MM.1S (cell line): ENCODE results near the gene CTSD.

Source experiments
- DNase-seq: peaks from one replicate; pipeline ENCODE4 v3.0.0-alpha.2; 2015
- H2AFZ ChIP-seq: fragments of 300-600 bp; sonication (generic); 2 replicates; pipeline ENCODE4 v1.6.0; 2016; ENCODE audit warnings: antibody characterized with exemption, low read length
- H3F3A ChIP-seq: fragments of 300-600 bp; sonication (generic); 2 replicates; pipeline ENCODE4 v1.6.1; 2016; ENCODE audit warnings: mild to moderate bottlenecking, antibody characterized with exemption, low read length, moderate library complexity, mixed read lengths; ENCODE audit not compliant: insufficient read depth
- H3K27ac ChIP-seq: fragments of 300-600 bp; sonication (generic); 2 replicates; pipeline ENCODE4 v1.5.1; 2016; ENCODE audit warnings: mild to moderate bottlenecking, low read length
- H3K27me3 ChIP-seq: fragments of 300-600 bp; sonication (generic); replicated peaks from 2 replicates; pipeline ENCODE4 v1.6.0; 2016; ENCODE audit warnings: low read length; ENCODE audit not compliant: insufficient read depth
- H3K36me3 ChIP-seq: fragments of 300-600 bp; sonication (generic); replicated peaks from 2 replicates; pipeline ENCODE4 v1.6.1; 2016; ENCODE audit warnings: mild to moderate bottlenecking, low read length, mixed read lengths; ENCODE audit not compliant: insufficient read depth
- H3K4me1 ChIP-seq: fragments of 300-600 bp; sonication (generic); 2 replicates; pipeline ENCODE4 v1.6.1; 2016; ENCODE audit warnings: low read length, mixed read lengths
- H3K4me2 ChIP-seq: fragments of 300-600 bp; sonication (generic); 2 replicates; pipeline ENCODE4 v1.6.0; 2016; ENCODE audit warnings: low read depth, low read length
- H3K4me3 ChIP-seq: fragments of 300-600 bp; sonication (generic); 2 replicates; pipeline ENCODE4 v1.5.1; 2016; ENCODE audit warnings: low read length, mixed read lengths
- H3K79me2 ChIP-seq: fragments of 300-600 bp; sonication (generic); 2 replicates; pipeline ENCODE4 v1.6.1; 2016; ENCODE audit warnings: mixed run types, low read length, mixed read lengths
- H3K9ac ChIP-seq: fragments of 300-600 bp; sonication (generic); 2 replicates; pipeline ENCODE4 v1.6.1; 2016; ENCODE audit warnings: low read length, mixed read lengths
- H3K9me2 ChIP-seq: fragments of 300-600 bp; sonication (generic); replicated peaks from 2 replicates; pipeline ENCODE4 v1.6.1; 2016; ENCODE audit warnings: mild to moderate bottlenecking, low read length, mixed read lengths; ENCODE audit not compliant: insufficient read depth
- H3K9me3 ChIP-seq: fragments of 300-600 bp; sonication (generic); replicated peaks from 2 replicates; pipeline ENCODE4 v1.6.1; 2016; ENCODE audit warnings: mild to moderate bottlenecking, low read length, mixed read lengths; ENCODE audit not compliant: insufficient read depth
- H4K20me1 ChIP-seq: fragments of 300-600 bp; sonication (generic); 2 replicates; pipeline ENCODE4 v1.6.1; 2016; ENCODE audit warnings: mild to moderate bottlenecking, low read length, moderate library complexity, mixed read lengths; ENCODE audit not compliant: insufficient read depth
- CTCF ChIP-seq: fragments of 300-600 bp; sonication (generic); IDR thresholded peaks from 2 replicates; pipeline ENCODE4 v1.5.1; 2016; ENCODE audit warnings: antibody characterized with exemption, low read length, mixed read lengths
- EZH2 ChIP-seq: fragments of 300-600 bp; sonication (generic); optimal IDR thresholded peaks from 2 replicates; pipeline ENCODE3; 2017; ENCODE audit warnings: low read depth, mild to moderate bottlenecking, antibody characterized with exemption, low read length, mixed read lengths
- EZH2phosphoT487 ChIP-seq: fragments of 300-600 bp; sonication (generic); IDR thresholded peaks from 2 replicates; pipeline ENCODE4 v1.6.1; 2018; ENCODE audit warnings: antibody characterized with exemption, low read length

Gene CTSD

GRCh38 chr11:1745701-1746320 is 17.9 kb downstream of the CTSD start:
- H3F3A ChIP-seq: no peaks in the 10 kb centered on the region
- H3K9ac ChIP-seq: no peak overlapping the region
- no peaks in the 10 kb centered on the region for H3K4me1 ChIP-seq
- H3K36me3 ChIP-seq: no peaks in the 10 kb centered on the region
- H3K9me3 ChIP-seq: no peaks in the 10 kb centered on the region
- TF ChIP-seq EZH2: no peak
- TF ChIP-seq CTCF: no peak
- TF ChIP-seq EZH2phosphoT487: no peak
- H3K27me3 ChIP-seq: peaks cover 46% of the 10 kb centered on the region
- no peaks in the 10 kb centered on the region for H3K79me2 ChIP-seq
- no peak overlapping the region for H2AFZ ChIP-seq
- no peak overlapping the region for H3K4me3 ChIP-seq
- no peaks in the 10 kb centered on the region for H4K20me1 ChIP-seq
- H3K9me2 ChIP-seq: no peaks in the 10 kb centered on the region
- no peak overlapping the region for H3K4me2 ChIP-seq
- no peak overlapping the region for H3K27ac ChIP-seq
- DNase-seq: no peak

- H3K9me3 ChIP-seq: no peaks in the 10 kb centered on the region
- H3K4me2 ChIP-seq: no peak overlapping the region
- H3K4me3 ChIP-seq: no peak overlapping the region
- peaks cover 53% of the 10 kb centered on the region for H3K27me3 ChIP-seq
- no peaks in the 10 kb centered on the region for H4K20me1 ChIP-seq
- H3F3A ChIP-seq: no peaks in the 10 kb centered on the region
- H3K79me2 ChIP-seq: no peaks in the 10 kb centered on the region
- TF ChIP-seq EZH2: no peak
- no peak for TF ChIP-seq CTCF
- TF ChIP-seq EZH2phosphoT487: no peak
- H3K9ac ChIP-seq: no peak overlapping the region
- no peak for DNase-seq
- no peak overlapping the region for H3K27ac ChIP-seq
- H3K4me1 ChIP-seq: no peaks in the 10 kb centered on the region
- no peak overlapping the region for H2AFZ ChIP-seq
- H3K9me2 ChIP-seq: no peaks in the 10 kb centered on the region
- H3K36me3 ChIP-seq: no peaks in the 10 kb centered on the region
Measured at GRCh38 chr11:1744891-1745700, 18.6 kb downstream of the CTSD start.

GRCh38 chr11:1744137-1744886 is 19.4 kb downstream of the CTSD start:
- Histone ChIP-seq H3K36me3 (no peaks in the 10 kb centered on the region), H3K4me1 (no peaks in the 10 kb centered on the region), H3F3A (no peaks in the 10 kb centered on the region), H3K27me3 (peaks cover 59% of the 10 kb centered on the region), H4K20me1 (no peaks in the 10 kb centered on the region), H3K27ac (no peak overlapping the region), H2AFZ (no peak overlapping the region), H3K9me3 (no peaks in the 10 kb centered on the region), H3K9me2 (no peaks in the 10 kb centered on the region), H3K79me2 (no peaks in the 10 kb centered on the region), H3K4me2 (no peak overlapping the region), H3K9ac (no peak overlapping the region), H3K4me3 (no peak overlapping the region)
- DNase-seq: no peak
- TF ChIP-seq CTCF (no peak), EZH2 (no peak), EZH2phosphoT487 (no peak)
